KMS-11 (cell line): Measurements from ENCODE around the gene LSM14B.

Experiments
- H2AFZ ChIP-seq: fragments of 200-600 bp; sonication (generic); 2 replicates; pipeline ENCODE4 v1.6.1; 2016; ENCODE audit warnings: antibody characterized with exemption, mixed run types, low read depth
- H3K27ac ChIP-seq: fragments of 200-600 bp; sonication (generic); 2 replicates; pipeline ENCODE4 v1.6.1; 2016; ENCODE audit warnings: mild to moderate bottlenecking, mixed run types
- H3K27me3 ChIP-seq: fragments of 200-600 bp; sonication (generic); 2 replicates; pipeline ENCODE4 v1.6.1; 2017; ENCODE audit warnings: mild to moderate bottlenecking, low read depth, mixed run types, moderate library complexity; ENCODE audit not compliant: insufficient read depth
- H3K36me3 ChIP-seq: fragments of 200-600 bp; sonication (generic); 2 replicates; pipeline ENCODE4 v1.6.1; 2017; ENCODE audit warnings: mild to moderate bottlenecking, mixed run types; ENCODE audit not compliant: insufficient read depth
- H3K4me1 ChIP-seq: fragments of 200-600 bp; sonication (generic); 2 replicates; pipeline ENCODE4 v1.6.1; 2016; ENCODE audit warnings: mild to moderate bottlenecking, low read depth, mixed run types; ENCODE audit not compliant: poor library complexity, severe bottlenecking
- H3K4me2 ChIP-seq: fragments of 200-600 bp; sonication (generic); 2 replicates; pipeline ENCODE4 v1.7.0; 2016; ENCODE audit warnings: mild to moderate bottlenecking, mixed run types
- H3K4me3 ChIP-seq: fragments of 200-600 bp; sonication (generic); IDR thresholded peaks from 2 replicates; pipeline ENCODE4 v1.6.1; 2017; ENCODE audit warnings: low read depth, low read length, mixed read lengths; ENCODE audit not compliant: insufficient read depth
- H3K79me2 ChIP-seq: fragments of 200-600 bp; sonication (generic); 2 replicates; pipeline ENCODE4 v1.6.1; 2016; ENCODE audit warnings: low read depth, mixed run types; ENCODE audit not compliant: insufficient read depth
- H3K9ac ChIP-seq: fragments of 200-600 bp; sonication (generic); 2 replicates; pipeline ENCODE4 v1.6.1; 2016; ENCODE audit warnings: mild to moderate bottlenecking, mixed run types
- H4K20me1 ChIP-seq: fragments of 200-600 bp; sonication (generic); 2 replicates; pipeline ENCODE4 v1.6.1; 2016; ENCODE audit warnings: mild to moderate bottlenecking, mixed run types; ENCODE audit not compliant: insufficient read depth
- CTCF ChIP-seq: fragments of 200-600 bp; sonication (generic); conservative IDR thresholded peaks from 2 replicates; pipeline ENCODE4 v1.6.1; 2017; ENCODE audit warnings: low read depth, mild to moderate bottlenecking, antibody characterized with exemption, low read length, moderate library complexity, mixed read lengths

The LSM14B gene

DNA sequence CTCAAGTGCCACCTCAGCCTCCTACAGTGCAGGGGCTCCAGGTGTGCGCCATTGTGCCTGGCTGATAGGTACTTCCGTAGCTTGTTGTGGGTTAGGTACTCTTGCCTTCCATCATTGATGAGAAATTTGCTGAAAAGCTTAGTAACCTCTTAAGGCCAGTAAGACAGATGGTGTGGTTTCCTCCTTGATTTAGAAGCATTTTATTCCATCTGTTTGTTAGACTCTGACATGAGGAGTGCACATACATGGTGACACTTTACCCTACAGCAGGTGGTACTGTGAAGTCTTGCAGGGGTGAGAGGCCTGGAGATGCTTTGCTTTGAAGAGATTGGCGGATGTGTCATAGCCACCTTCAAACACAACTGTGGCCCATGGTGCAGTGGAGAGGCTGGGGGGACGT lies 45.8 kb downstream of the LSM14B start:
- Histone ChIP-seq H3K27ac (no peak overlapping the region), H3K27me3 (no peaks in the 10 kb centered on the region), H2AFZ (no peak overlapping the region), H3K4me3 (no peak overlapping the region), H4K20me1 (no peaks in the 10 kb centered on the region), H3K79me2 (no peaks in the 10 kb centered on the region), H3K4me1 (no peaks in the 10 kb centered on the region), H3K36me3 (no peaks in the 10 kb centered on the region), H3K4me2 (no peak overlapping the region), H3K9ac (no peak overlapping the region)
- TF ChIP-seq CTCF, result no peak

GRCh38 chr20:62168890-62169435 lies 46.7 kb downstream of the LSM14B start:
- Histone ChIP-seq H2AFZ (no peak overlapping the region), H3K79me2 (no peaks in the 10 kb centered on the region), H3K27me3 (no peaks in the 10 kb centered on the region), H4K20me1 (no peaks in the 10 kb centered on the region), H3K36me3 (no peaks in the 10 kb centered on the region), H3K4me1 (no peaks in the 10 kb centered on the region), H3K27ac (no peak overlapping the region), H3K9ac (no peak overlapping the region), H3K4me3 (no peak overlapping the region), H3K4me2 (no peak overlapping the region)
- TF ChIP-seq CTCF, result no peak

DNA sequence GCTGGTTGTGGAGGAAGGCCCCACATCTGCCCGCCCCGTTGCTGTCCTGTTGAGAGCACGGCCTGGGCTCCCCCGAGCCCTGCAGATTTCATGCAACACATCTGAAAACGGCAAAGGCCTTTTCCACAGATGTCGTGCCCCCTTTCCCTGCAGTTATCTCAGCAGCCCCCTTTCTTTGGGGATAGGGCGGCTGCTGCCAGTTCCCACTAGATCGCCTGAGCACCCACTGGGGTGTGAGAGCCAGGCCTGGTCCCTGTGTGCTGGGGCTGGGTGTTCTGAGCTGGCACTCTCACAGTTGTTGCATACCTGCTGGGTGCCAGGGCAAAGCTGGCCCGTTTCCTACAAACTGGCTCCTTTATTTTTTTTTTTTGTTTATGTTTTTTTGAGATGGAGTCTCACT lies 48.3 kb downstream of the LSM14B start:
- Histone ChIP-seq H3K9ac (no peak overlapping the region), H3K4me2 (no peak overlapping the region), H3K4me3 (no peak overlapping the region), H3K4me1 (no peaks in the 10 kb centered on the region), H2AFZ (no peak overlapping the region), H3K27me3 (no peaks in the 10 kb centered on the region), H4K20me1 (no peaks in the 10 kb centered on the region), H3K27ac (no peak overlapping the region), H3K79me2 (no peaks in the 10 kb centered on the region), H3K36me3 (no peaks in the 10 kb centered on the region)
- no peak for TF ChIP-seq CTCF

- H4K20me1 ChIP-seq, result no peaks in the 10 kb centered on the region
- H3K9ac ChIP-seq, result no peak overlapping the region
- no peaks in the 10 kb centered on the region for H3K79me2 ChIP-seq
- no peak for TF ChIP-seq CTCF
- H3K27ac ChIP-seq, result no peak overlapping the region
- no peaks in the 10 kb centered on the region for H3K4me1 ChIP-seq
- no peaks in the 10 kb centered on the region for H3K27me3 ChIP-seq
- H3K36me3 ChIP-seq, result no peaks in the 10 kb centered on the region
- no peak overlapping the region for H3K4me2 ChIP-seq
- no peak overlapping the region for H3K4me3 ChIP-seq
- H2AFZ ChIP-seq, result no peak overlapping the region
Measured at GRCh38 chr20:62171245-62171644, 49.0 kb downstream of the LSM14B start.
